Amygdala (tissue), 56 donors: ENCODE results near the gene ADNP.

Experiments
- DNase-seq, 56 donors: peaks; one replicate each; lab custom pipeline; 2025; lab: John Stamatoyannopoulos, UW

Gene ADNP

GRCh38 chr20:50874758-50875665 lies 56.2 kb downstream of the ADNP start:
- DNase-seq = no peak

DNA sequence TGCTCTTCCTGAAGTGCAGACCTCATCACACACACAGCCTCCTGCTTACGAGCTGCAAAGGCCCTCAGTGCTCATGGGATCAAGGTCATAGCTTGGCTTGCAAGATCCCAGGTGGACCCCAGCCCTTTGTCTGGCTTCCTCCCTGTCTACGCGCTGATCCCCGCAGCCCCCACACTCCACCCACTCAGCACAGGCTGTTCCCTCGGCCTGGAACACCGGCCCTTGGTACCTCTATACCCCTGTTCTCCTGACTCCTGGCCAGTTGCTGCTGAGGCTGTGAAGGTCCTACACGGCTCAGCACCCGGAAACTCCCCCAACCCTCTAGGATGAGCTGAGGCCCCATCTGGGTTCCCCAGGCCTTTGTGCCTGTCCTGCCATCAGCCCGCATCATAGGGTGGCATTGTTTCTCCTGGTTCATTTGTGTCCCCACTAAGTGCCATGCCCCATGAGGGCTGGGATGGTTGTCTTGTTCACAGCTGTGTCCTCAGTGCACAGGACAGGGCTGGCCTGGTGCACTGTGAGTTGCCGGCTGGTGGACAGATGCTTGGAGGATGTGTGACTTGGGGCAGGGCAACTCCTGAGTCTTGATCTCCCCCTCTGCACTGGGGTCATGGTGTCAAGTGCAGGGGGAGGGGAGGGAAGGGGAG lies 57.0 kb downstream of the ADNP start:
- no peak for DNase-seq

GRCh38 chr20:50873585-50873984 lies 57.7 kb downstream of the ADNP start:
- DNase-seq = no peak

GRCh38 chr20:50872560-50873425 lies 58.4 kb downstream of the ADNP start:
- no peak for DNase-seq

- no peak for DNase-seq
These were observed 60.6 kb downstream of the ADNP start for GRCh38 chr20:50870561-50871161.

GRCh38 chr20:50868509-50869495 lies 62.4 kb downstream of the ADNP start:
- no peak for DNase-seq

DNA sequence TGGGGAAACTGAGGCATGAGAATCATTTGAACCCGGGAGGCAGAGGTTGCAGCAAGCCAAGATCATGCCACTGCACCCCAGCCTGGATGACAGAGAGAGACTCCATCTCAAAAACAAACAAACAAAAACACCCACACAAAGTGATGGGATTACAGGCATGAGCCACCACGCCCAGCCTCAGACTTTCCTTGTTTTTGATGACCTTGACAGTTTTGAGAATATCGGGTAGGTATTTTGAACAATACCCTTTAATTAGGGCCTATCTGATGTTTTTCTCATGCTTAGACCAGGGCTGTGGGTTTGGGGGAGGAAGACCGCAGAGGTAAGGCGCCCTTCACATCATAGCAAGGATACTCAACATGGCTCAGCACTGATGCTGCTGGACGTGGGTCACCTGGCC lies 63.4 kb downstream of the ADNP start:
- no peak for DNase-seq

DNA sequence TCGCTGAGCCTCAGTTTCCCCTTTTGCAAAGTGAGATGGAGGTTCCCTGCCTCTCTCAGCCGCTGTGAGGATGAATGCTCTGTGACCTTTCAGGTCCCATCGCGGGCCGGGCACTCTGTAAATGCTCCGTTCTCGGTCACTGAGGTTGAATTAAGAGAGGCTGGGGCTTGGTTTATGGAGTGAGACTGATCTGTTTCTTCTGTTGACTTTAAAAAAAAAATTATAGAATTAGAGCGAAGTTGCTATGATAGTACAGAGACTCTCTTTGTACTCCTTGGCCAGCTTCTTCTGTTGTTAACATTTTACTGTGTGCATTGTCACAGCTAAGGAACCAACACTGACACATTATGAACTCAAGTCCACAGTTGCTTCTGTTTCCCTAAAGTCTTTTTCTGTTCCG lies 64.4 kb downstream of the ADNP start:
- no peak for DNase-seq

GRCh38 chr20:50866036-50866685 lies 65.1 kb downstream of the ADNP start:
- no peak for DNase-seq

GRCh38 chr20:50865591-50865990 lies 65.6 kb downstream of the ADNP start:
- no peak for DNase-seq

GRCh38 chr20:50865114-50865513 lies 66.1 kb downstream of the ADNP start:
- no peak for DNase-seq

DNA sequence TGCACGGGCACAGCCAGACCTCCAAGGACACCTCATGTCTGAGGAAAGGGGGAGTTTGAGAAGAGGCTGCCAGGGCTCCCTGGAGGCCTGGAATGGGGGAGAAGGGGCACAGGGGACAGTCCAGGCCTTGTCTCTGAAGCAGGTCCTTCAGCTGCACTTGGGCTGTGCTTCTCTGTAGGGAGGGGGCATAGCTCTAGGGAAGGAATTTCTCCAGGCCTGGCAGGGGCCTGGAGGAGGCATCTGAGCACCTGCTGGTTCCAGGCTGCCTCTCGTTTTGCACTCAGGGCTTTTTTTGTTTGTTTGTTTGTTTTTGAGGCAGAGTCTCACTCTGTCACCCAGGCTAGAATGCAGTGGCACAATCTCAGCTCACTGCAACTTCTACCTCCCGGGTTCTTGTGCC lies 68.7 kb downstream of the ADNP start:
- no peak for DNase-seq

- no peak for DNase-seq
These were observed 70.2 kb downstream of the ADNP start for GRCh38 chr20:50861012-50861411.

DNA sequence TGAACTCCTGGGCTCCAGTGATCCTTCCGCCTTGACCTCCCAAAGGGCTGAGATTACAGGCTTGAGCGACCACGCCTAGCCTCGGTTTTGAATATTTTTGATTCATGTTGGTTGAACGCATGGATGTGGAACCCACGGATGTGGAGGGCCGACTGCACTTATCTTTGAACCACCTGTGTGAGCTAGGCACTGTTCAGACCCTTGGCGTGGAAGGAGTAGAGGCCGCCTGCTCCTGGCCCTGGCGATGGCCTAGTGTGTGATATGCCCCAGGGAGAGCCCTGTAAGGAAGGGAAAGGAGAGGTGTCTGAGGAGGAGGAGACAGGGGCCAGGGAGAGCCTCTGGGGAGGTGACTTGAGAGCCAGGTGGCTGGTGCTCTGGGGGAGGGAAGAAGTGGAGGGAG lies 72.1 kb downstream of the ADNP start:
- DNase-seq = no peak

DNA sequence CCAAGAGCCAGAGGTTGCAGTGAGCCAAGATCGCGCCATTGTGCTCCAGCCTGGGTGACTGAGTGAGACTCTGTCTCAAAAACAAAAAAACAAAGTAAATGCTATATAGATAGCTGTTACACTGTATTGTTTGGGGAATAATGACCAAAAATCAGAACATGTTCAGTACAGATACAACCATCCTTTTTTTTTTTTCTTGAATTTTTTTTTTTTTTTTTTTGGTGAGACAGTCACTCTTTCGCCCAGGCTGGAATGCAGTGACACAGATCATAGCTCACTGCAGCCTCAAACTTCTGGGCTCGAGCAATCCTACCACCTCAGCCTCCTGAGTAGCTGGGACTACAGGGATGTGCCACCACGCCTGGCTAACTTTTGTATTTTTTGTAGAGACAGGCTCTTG lies 72.7 kb downstream of the ADNP start:
- DNase-seq = no peak

DNA sequence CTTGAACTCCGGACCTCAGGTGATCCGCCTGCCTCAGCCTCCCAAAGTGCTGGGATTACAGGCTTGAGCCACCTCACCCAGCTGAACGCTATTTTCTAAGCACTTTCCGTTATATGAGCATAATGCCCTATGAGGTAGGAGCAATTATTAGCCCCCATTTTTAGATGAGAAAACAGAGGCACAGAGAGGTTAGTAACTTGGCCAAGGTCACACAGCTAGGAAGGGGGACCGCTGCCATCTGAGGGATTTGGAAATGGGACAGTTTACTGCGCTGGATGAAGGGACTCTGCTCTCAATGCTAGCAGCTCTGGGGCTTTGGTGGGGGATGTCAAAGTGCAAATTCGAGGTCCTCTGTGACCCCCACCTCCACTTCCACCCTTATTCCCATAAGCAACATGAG lies 73.9 kb downstream of the ADNP start:
- DNase-seq = no peak

- DNase-seq = no peak
These were observed 74.7 kb downstream of the ADNP start for GRCh38 chr20:50856475-50857041.
